Activated CD4-positive, CD25-positive, alpha-beta regulatory T cell (primary cell): Measurements from ENCODE around the gene SERTAD1.

ENCODE experiments used
- DNase-seq, 4 experiments: peaks; one replicate each; lab custom pipeline; 2025; lab: John Stamatoyannopoulos, UW

Gene SERTAD1

DNA sequence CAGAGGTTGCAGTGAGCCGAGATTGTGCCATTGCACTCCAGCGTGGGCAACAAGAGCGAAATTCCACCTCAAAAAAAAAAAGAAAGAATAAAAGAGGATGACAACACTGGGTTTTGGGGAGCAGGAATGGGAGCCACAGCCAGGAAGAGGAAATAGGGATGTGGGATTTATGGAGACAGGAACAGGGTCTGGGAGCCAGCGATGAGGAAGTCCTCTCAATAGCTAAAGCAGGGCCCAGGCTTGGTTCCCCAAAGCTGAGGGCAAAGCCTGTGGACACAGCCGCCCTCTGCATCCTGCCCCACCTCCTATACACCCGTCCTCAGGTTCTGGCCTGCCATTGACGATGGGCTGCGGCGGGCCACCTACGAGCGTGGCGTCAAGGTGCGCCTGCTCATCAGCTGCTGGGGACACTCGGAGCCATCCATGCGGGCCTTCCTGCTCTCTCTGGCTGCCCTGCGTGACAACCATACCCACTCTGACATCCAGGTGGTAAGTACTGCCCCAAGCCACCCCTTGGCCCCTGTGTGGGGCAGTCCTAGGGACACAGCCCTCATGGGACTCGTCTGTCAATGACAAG lies 49.4 kb downstream of the SERTAD1 start:
- no peak for DNase-seq

- no peak for DNase-seq
Observed at GRCh38 chr19:40374084-40374483, 51.7 kb downstream of the SERTAD1 start.

GRCh38 chr19:40371802-40372122 lies 54.0 kb downstream of the SERTAD1 start:
- DNase-seq = no peak
